Sigmoid colon (tissue), 4 donors: ENCODE measurements around the gene DHX8.

Experiments used
- CTCF ChIP-seq, 4 experiments: fragments of 450-650 bp in 3 of 4; fragments of 200-600 bp in 1 of 4; IDR thresholded peaks; one replicate each; pipeline ENCODE4 v1.5.1; 2016 to 2019; ENCODE audit warnings: antibody characterized with exemption in 4 of 4, mild to moderate bottlenecking in 3 of 4, moderate library complexity in 2 of 4
- POLR2AphosphoS5 ChIP-seq, 4 donors: sonication (generic); formaldehyde crosslinking; IDR thresholded peaks; one replicate each; pipeline ENCODE4 v1.6.1; 2017; ENCODE audit warnings: antibody characterized with exemption in 4 of 4

DNA sequence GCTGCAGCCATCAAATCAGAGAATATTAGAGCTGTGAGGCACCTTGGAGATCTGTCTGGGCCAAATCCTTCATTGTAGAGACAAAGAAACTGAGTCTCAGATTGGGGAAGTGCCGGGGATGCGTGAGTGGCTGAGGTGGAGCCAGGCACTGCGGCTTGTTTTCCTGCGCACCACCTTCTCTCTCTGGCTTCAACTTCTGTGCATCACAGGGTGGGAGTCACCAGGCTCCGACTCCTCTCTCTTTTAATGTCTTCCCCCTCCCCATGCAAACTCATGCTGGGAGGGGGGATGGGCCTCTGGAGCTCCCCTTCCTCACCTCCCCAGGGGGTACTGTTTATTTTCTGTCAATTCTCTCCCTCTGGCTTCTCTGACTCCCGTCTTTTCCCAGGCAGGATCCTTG, 71.1 kb downstream of the DHX8 start:
- TF ChIP-seq CTCF (IDR thresholded peaks at IDR 0.05) (no peak), POLR2AphosphoS5 (IDR thresholded peaks at IDR 0.05) (no peak)
